Transverse colon (tissue), 4 donors: Measurements from ENCODE around the gene SLIT3.

Source experiments
- CTCF ChIP-seq, 5 experiments: fragments of 200-600 bp in 3 of 5; fragments of 450-650 bp in 2 of 5; sonication (generic) in 3 of 5; IDR thresholded peaks; 1 replicate in 2 of 5; 2 replicates in 3 of 5; pipeline ENCODE4 v1.5.1; 2016 to 2017; ENCODE audit warnings: antibody characterized with exemption in 5 of 5, inconsistent platforms in 3 of 5, mild to moderate bottlenecking in 2 of 5, moderate library complexity in 1 of 5
- POLR2AphosphoS5 ChIP-seq, 3 donors: sonication (generic); formaldehyde crosslinking; IDR thresholded peaks; one replicate each; pipeline ENCODE4 v1.6.1; 2016; ENCODE audit warnings: antibody characterized with exemption in 3 of 3

GRCh38 chr5:169273451-169273850, 27.5 kb downstream of the SLIT3 start:
- TF ChIP-seq CTCF (IDR thresholded peaks at IDR 0.05) (no peak), POLR2AphosphoS5 (IDR thresholded peaks at IDR 0.05) (no peak)
